NCI-H2107 treated with DMSO at 0.1 percent for 48 hours (cell line): Measurements from ENCODE around the gene OR2Z1.
"Not testable (repeated sequence)": the region's sequence is repeated elsewhere in the genome, so short reads cannot be mapped to it uniquely, and the experiment has no call there.

Source experiments
- DNase-seq: peaks from one replicate; lab custom pipeline; 2025; ENCODE audit not compliant: unreplicated experiment; lab: John Stamatoyannopoulos, UW

The OR2Z1 gene

GRCh38 chr19:8702350-8702749 lies 19.1 kb upstream of the OR2Z1 start:
- no peak for DNase-seq

GRCh38 chr19:8703223-8703622 lies 18.2 kb upstream of the OR2Z1 start:
- no peak for DNase-seq

- DNase-seq = not testable (repeated sequence)
These were observed 16.1 kb upstream of the OR2Z1 start for GRCh38 chr19:8705304-8705703.

- DNase-seq = no peak
These were observed 15.7 kb upstream of the OR2Z1 start for GRCh38 chr19:8705742-8706141.

GRCh38 chr19:8710337-8710736 lies 11.1 kb upstream of the OR2Z1 start:
- DNase-seq = not testable (repeated sequence)

GRCh38 chr19:8722032-8722431 lies 598 bp downstream of the OR2Z1 start:
- no peak for DNase-seq

GRCh38 chr19:8724276-8724675 lies 2.8 kb downstream of the OR2Z1 start:
- no peak for DNase-seq

- no peak for DNase-seq
These were observed 10.2 kb downstream of the OR2Z1 start for GRCh38 chr19:8731428-8732169.

GRCh38 chr19:8738377-8738776 lies 16.9 kb downstream of the OR2Z1 start:
- DNase-seq = no peak

GRCh38 chr19:8739291-8740065 lies 18.0 kb downstream of the OR2Z1 start:
- DNase-seq = not testable (repeated sequence)

- DNase-seq = not testable (repeated sequence)
These were observed 45.8 kb downstream of the OR2Z1 start for GRCh38 chr19:8767257-8767656.

GRCh38 chr19:8769265-8769664 lies 47.8 kb downstream of the OR2Z1 start:
- DNase-seq = not testable (repeated sequence)

- DNase-seq = not testable (repeated sequence)
These were observed 52.2 kb downstream of the OR2Z1 start for GRCh38 chr19:8773587-8773986.
